Measurements from ENCODE around the gene ZBTB7A. TPM values are rescaled to one million over a fixed set of nuclear protein-coding genes. Genes with fewer than 3 reads are reported as not detected.
"Not testable (repeated sequence)": the region's sequence is repeated elsewhere in the genome, so short reads cannot be mapped to it uniquely, and the experiment has no call there.

The ZBTB7A gene
- total RNA-seq, 1 donor from 2014 or later: 16.9 TPM

DNA sequence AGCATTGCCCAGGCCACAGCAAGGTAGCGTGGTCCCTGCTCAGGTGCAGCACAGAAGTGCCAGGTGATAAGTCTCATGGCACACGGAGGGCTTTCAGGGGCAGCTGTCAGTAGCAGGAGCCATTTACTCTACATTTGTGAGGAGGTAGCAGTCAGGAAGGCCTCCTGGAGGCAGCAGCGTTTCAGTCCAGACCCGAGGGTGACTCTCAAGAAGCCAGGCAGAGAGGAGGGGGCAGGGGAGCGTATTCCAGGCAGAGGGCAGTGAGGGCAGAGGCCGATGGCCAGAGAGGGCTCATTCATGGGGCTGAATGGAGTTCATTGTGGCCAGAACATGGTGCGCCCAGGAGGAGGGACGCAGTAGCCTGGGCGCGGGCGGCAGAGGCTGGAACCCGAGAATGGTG is 50.2 kb downstream of the ZBTB7A start:
- DNase-seq (ENCODE audit: low spot score): no peak

DNA sequence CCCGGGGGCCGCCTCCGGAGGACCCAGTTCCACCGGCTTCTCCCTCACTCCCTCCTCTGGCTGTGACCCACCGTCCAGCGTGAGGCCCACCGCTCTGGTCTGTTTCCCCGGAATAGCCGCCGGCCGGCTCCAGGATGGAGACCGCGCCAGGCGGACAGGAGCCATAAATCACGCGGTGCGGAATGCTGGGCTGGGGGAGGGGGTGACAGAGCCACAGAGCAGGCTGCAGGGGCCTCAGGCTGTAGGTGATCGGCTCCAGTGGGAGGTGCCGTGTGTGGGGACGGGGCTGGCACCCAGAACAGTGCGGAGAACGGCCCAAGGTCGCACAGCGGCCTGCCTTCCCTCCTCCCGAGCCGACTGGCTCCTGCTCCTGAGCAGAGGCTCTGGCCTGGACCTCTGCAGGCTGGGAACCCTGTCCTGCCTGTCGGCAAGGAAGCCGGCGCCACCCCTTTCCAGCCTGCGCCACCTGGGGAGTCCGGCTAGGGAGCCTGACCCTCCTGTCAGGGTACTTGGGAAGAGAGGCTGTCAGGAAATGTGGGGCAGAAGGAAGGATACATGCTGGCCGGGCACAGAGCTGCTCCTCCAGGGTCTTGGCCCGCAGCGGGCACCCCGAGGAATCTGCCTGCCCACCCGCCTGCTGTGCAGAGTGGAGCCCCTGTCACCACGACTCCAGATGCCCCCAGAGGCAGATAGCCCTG is 50.8 kb downstream of the ZBTB7A start:
- peak; percentile 53 for DNase-seq (ENCODE audit: low spot score)

DNA sequence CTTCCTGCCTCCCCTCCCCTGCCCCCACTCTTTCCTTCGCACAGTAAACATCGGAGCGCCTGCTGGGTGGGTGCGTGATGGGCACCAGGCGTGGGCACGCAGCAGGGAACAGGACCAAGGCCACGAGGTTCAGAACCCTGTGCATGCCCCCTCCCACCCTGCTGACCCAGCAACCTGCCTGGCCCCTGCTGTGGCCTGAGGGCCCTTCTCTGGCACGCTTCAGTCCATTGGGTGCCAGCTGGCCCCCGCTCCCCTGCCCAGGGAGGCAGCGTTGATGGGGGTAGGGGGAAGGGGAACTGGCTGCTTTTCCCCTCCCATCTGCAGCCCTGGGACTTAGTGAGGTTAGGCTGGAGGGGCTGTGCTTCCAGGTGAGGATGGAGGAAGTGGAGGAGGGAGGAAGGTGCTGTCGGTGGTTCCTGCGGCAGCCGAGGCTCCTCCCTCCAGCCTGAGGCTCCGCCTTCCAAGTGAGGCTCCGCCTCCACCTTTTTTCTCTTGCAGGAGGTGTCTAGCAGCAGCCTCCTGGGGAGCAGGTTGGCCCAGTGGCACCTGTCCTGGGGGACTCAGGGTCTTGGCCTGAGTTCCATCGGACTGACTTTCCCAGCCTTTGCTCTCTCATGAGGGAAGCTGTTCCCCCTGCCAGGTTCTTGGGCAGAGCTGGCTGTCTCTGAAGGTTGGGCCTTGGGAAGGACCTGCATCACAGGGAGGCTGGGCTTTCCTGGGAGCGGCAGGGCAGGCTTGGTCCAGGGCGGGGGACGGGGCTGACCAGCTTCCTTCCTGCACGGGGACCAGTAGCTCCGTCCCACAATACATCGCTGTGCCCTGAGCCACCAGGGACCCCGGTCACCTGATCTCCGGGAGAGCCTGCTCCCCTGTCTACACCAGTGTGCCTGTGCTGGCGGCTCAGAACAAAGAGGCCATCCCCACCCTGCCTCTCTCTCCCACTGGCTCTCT is 51.9 kb downstream of the ZBTB7A start:
- DNase-seq (ENCODE audit: low spot score): peak; percentile 15

DNA sequence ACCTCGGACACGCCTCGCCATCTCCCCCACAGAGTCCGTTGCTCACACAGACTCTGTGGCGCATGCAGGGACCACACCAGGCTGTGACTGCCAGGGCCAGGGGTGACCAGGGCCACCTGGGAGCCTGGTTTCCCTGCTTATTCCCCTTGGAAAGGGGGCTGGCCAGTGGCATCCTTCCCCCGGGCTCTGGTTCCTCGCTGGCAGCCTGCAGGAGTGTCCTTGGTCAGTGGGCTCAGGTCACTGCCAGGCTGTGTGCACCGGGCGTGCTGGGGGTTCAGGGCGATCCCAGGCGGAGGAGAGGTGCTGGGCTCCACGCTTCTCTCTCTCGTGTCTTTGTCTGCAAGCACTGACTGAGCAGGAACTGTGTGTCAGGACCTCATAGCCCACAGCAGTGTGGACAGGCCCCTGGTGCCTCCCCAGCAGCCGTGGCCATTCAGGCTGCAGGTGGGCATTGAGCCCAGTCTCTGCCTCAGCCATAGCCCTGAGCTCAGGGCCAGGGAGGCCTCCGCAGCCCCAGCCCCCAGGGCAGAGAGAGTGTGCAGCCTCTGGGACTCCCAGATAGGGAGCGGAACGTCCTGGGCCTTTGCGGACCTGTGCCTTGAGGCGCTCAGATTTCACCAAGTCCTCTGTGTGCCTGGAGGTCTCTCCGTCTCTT is 52.7 kb downstream of the ZBTB7A start:
- DNase-seq (ENCODE audit: low spot score): no peak

DNA sequence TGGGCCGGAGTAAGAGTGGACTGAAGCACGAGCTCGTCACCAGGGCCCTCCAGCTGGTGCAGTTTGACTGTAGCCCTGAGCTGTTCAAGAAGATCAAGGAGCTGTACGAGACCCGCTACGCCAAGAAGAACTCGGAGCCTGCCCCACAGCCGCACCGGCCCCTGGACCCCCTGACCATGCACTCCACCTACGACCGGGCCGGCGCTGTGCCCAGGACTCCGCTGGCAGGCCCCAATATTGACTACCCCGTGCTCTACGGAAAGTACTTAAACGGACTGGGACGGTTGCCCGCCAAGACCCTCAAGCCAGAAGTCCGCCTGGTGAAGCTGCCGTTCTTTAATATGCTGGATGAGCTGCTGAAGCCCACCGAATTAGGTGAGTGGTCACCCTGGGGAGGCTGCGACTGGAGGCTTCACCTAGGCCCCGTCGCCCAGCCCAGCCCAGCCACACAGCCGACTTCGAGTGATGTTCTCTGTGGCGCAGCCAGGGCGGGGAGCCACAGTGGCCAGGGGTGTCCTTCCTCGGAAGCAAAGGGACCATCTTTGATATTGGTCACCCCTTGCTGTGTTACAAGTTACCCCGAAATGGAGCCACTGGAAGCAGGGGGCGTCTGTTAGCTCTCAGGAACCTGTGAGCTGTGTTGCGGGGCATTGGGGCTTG is 53.6 kb downstream of the ZBTB7A start:
- no peak for DNase-seq (ENCODE audit: low spot score)

DNA sequence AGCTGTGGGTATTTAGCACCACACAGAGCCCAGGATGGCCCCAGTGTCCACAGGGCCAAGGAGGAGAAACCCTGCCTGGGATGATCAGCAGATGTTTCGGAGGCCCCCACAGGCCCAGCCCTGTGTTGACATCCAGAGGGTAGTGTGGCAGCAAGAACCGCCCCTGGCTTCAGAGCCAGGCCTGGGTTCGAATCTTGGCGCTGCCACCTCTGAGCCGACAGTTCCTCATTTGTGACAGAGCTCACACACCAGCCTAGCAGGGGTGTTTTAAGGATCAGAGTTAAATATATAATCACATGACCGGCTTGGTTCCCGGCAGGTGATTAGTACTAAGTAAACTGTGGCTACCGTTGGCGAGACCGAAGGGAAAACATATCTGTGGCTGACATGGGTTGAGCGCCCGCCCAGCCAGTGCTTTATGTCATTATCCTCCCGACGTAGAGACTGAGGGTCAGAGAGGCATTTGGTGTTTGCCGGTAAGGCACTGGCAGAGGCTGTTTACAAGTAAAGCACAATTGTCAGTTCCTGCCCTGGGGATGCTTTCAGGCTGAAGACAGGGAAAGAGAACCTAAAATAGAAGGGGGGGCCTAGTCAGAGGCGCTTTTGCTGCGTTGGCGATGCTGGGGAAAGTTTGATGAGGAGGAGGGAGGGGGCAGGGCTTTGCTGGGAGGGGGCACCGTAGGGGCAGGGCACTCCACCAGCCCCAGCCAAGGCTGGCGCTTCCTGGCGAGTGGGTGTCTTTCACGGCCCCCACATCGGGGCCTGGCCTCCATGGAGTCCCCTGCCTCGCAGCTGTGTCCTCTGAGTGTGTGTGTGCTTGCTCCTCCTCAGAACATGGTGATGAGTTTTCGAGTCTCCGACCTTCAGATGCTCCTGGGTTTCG is 54.4 kb downstream of the ZBTB7A start:
- DNase-seq (ENCODE audit: low spot score): no peak

DNA sequence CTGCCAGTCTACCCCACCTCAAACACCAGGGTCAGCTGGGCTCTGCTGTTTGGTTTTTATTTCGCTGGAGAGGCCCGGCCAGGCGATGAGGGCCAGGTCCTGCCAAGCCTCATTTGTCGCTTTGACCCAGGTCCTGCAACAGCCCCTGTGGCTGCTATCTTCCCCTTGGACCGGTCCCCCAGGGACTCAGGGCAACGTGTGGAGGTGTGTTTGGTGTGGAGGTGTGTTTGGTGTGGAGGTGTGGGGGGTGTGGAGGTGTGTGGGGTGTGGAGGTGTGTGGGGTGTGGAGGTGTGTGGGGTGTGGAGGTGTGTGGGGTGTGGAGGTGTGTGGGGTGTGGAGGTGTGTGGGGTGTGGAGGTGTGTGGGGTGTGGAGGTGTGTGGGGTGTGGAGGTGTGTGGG is 55.3 kb downstream of the ZBTB7A start:
- DNase-seq (ENCODE audit: low spot score): not testable (repeated sequence)

DNA sequence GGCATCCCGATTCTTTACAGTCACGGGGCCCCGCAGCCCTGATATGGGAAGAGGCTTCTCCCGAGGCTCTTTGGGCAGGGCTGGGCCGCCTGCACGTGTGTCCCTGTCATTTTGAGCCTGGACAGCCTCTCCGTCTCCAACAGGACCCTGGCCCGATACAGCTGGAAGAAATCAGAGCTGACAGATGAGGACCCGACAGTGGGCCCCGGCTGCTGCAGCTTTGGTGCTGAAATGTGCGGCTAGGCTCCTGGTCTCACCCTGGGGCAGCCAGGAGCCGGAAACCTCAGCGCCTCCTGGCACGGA is 55.9 kb downstream of the ZBTB7A start:
- no peak for DNase-seq (ENCODE audit: low spot score)

DNA sequence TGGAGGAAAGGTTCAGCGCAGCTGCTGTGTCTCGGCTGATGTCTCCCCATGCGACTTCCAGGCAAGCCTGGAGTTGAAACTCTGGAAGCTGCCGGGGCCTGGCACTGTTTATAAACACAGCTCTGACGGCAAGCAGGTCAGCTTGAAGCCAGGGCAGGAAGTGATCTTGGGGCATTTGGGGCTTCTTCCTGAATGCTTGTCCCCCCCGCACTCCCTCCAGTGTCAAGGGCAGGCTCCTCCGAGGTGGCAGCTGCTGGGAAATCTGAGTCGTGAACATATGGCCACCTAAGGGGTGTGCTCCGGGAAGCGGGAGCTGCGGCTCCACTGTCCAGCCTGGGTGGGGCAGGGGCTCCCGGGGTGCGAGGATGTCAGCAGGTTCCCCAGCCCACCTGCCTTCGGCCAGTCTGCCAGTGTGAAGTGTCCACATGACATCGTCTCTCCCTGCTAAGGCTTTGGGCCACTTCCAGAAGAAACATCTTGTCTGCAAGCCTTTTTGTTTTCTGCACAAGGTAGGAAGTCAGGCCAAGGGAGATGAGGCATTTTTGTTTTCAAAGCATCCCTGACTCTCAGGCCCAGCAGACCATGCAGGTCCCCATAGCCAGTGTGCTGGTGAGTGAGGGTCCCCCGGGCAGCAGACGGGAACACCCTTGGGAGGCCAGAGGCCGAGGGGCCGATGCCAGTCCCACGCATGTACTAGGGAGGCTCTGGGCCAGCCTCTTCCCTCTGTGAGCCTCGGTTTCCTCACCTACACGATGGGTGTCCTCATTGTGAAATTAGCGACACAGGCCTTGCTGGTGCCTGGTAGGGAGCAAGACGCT is 56.5 kb downstream of the ZBTB7A start:
- no peak for DNase-seq (ENCODE audit: low spot score)

DNA sequence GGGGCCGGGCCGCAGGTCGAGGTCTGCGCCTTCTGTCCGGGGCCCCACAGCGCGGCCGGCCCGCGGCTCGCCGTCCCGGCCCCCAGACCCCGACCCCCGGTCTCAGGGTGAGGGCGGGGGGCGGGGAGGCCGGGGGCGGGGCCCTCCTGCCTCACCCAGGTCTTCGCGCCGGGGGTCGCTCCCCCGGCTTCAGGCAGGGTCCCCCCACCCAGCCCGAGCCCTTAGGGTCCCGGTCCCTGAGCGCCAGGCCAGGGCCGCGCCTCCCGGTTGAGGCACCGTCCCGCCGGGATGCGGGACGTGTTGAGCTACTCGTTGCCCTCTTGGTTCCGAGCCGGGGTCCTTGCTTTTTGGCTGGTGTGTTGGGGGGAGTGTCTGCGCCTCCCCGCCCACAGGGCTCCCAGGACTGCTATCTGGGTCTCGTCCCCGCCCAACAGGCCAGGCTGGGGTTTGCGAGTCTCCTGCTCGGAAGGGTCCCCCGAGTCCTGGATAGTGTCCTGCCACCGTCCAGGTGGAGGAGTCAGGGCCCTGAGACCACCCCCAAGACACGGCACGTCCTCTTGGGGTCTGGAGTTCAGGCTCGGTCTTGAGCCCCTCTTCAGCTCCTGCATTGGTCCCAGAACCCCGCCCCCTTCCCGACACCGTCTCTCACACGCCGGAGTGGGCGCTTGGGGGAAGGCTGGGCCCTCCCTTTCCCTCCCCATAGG is 58.7 kb downstream of the ZBTB7A start:
- DNase-seq (ENCODE audit: low spot score): peak; percentile 27

DNA sequence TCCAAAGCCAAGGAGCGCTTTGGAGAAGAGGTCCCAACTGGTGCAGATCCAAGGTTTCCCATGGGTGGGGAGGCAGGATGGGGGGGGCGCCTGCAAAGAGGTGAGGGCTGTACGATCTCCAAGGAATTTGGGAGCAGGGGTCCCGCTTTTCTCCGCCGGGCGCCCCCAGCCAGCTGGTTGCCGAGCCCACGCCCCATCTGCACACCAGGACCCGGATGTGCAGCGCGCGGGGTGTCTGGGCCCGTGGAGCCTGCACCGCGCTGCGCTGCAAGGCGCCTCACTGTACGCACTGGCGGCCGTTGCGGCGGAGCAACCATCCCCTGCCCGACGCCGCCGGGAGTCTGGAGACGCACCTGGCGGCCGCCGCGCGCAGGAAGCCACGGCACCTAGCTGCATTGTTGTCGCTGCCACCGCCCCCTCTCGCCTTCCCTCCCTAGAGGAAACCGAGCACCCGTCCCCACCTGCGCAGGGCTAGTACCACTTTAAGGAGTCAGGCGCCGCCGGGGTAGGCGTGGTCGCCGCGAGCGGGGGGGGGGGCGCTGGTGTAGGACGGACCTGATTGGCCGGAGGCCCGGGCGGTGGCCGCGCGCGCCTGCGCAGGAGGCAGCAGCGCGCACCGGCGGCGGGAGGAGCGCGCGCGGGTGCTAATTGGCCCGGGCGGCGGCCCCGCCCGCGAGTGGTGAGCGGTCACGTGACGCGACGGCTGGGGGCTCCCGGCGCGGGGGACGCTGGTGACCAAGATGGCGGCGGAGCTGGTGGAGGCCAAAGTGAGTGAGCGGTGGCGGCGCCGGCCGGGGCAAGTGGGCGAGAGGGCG is 59.5 kb downstream of the ZBTB7A start, which contains the start of gene PIAS4:
PIAS4 (plus strand) TSS at position 716 of the 815 bp plus-strand sequence; CDS start at position 741, 25 bp downstream.
- peak; percentile 98 for DNase-seq (ENCODE audit: low spot score)

DNA sequence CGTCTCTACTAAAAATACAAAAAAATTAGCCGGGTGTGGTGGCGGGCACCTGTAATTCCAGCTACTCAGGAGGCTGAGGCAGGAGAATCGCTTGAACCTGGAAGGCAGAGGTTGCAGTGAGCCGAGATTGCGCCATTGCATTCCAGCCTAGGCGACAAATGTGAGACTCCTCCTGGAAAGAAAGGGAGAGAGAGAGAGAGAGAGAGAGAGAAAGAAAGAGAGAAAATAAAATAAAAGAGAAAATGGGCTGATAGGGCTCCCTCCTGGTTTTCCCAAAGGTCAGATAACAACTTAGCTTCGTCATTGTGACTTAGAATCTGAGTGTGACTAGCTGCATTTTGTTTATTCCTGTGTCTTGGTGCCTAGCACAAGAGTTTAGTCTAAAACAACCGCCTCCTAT is 61.3 kb downstream of the ZBTB7A start:
- DNase-seq (ENCODE audit: low spot score): not testable (repeated sequence)

DNA sequence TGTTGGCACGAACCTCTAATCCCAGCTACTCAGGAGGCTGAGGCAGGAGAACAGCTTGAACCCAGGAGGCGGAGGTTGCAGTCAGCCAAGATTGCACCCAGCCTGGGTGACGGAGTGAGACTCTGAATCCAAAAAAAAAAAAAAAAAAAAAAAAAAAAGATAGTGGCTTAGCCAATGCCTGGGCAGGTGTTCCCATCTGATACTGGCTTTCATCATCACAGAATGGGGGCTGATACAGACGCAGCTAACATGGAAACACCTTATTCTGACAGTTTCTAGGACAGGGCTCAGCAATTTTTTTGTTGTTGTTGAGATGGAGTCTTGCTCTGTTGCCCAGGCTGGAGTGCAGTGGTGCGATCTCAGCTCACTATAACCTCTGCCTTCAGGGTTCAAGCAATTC is 65.9 kb downstream of the ZBTB7A start:
- not testable (repeated sequence) for DNase-seq (ENCODE audit: low spot score)

DNA sequence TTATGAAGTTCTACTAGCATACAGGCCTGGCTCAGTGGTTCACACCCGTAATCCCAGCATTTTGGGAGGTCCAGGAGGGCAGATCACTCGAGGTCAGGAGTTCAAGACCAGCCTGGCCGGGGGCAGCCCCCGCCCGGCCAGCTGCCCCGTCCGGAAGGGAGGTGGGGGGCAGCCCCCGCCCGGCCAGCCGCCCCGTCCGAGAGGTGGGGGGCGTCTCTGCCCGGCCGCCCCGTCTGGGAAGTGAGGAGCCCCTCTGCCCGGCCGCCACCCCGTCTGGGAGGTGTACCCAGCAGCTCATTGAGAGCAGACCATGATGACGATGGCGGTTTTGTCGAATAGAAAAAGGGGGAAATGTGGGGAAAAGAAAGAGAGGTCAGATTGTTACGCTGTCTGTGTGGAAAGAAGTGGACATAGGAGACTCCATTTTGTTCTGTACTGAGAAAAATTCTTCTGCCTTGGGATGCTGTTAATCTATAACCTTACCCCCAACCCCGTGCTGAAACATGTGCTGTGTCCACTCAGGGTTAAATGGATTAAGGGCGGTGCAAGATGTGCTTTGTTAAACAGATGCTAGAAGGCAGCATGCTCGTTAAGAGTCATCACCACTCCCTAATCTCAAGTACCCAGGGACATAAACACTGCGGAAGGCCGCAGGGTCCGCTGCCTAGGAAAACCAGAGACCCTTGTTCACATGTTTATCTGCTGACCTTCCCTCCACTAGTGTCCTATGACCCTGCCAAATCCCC is 67.9 kb downstream of the ZBTB7A start:
- not testable (repeated sequence) for DNase-seq (ENCODE audit: low spot score)

DNA sequence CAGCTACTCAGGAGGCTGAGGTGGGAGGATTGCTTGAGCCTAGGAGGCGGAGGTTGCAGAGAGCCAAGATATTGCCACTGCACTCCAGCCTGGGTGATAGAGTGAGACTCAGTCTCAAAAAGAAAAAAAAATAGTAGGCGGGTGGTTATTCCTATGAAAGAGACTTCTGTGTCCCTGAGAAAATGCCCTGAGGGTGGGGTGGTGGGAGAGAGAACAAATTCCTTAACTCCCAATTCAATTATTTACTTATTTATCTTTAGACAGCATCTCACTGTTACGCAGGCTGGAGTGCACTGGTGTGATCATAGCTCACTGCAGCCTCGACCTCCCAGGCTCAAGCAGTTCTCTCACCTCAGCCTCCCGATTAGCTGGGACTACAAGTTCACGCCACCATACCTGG is 71.1 kb downstream of the ZBTB7A start:
- no peak for DNase-seq (ENCODE audit: low spot score)
